ENCODE measurements around the gene PGM2L1.
A peak's percentile ranks its signal among the peaks of the same experiment; 100 is the strongest.

Gene PGM2L1

DNA sequence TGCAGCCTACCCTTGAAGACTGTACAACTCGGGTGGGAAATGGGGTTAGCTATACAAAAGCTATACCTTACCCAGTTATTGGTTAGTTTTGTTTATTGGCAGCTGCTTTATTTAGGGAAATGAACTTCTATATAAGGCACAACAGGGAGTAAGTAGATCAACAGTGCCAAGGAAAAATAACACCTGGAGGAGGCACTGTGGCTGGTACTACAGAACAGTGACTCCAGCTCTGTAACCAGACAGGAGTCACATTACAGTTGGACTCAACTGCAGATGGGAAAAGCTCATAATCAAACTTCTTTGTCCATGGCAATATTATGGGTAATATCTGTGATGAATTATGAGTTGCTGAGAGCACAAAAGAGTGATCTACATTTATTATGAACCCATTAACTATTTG is 100.7 kb downstream of the PGM2L1 start:
- no peaks in the 10 kb centered on the region for H3K9me3 ChIP-seq (ENCODE audit: control insufficient read depth, low read length)
- no peak overlapping the region for H3K27ac ChIP-seq (ENCODE audit: low read depth, low read length, severe bottlenecking)
- H3K36me3 ChIP-seq (ENCODE audit: control insufficient read depth, insufficient read depth, low read length): no peaks in the 10 kb centered on the region
- WGBS, 2 experiments (ENCODE audit: insufficient coverage in 2 of 2): no CpG with 5 or more reads among the region's 1 CpG
- no peak overlapping the region for H3K4me3 ChIP-seq (ENCODE audit: extremely low read depth, insufficient read depth, low read length, poor library complexity, severe bottlenecking)
- no peaks in the 10 kb centered on the region for H3K4me1 ChIP-seq (ENCODE audit: control insufficient read depth, insufficient read depth, low read length, poor library complexity, severe bottlenecking)

DNA sequence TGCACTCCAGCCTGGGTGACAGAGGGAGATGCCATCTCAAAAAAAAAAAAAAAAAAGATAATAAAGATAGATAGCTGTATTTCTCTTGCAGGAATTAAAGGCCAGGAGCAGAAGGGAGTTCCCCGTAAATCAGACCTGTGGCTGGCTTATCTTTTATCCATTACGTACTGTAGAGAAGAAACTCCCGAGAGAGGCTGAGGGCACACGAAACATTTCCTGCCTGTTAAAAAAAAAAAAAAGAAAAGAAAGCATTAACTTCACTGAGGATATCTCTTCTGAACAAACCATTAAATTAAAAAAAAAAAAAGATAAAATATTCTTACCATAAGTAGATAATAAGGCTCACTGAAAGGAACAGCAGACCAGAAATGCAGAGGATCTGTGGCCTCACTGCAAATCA is 109.3 kb downstream of the PGM2L1 start:
- no peaks in the 10 kb centered on the region for H3K36me3 ChIP-seq (ENCODE audit: control insufficient read depth, insufficient read depth, low read length)
- H3K27ac ChIP-seq (ENCODE audit: low read depth, low read length, severe bottlenecking): no peak overlapping the region
- peaks cover 4% of the 10 kb centered on the region for H3K4me1 ChIP-seq (ENCODE audit: control insufficient read depth, insufficient read depth, low read length, poor library complexity, severe bottlenecking)
- H3K9me3 ChIP-seq (ENCODE audit: control insufficient read depth, low read length): no peaks in the 10 kb centered on the region
- H3K4me3 ChIP-seq (ENCODE audit: extremely low read depth, insufficient read depth, low read length, poor library complexity, severe bottlenecking): no peak overlapping the region
- WGBS, 2 experiments (ENCODE audit: insufficient coverage in 2 of 2): 85 to 90% methylated on average over 2 to 4 of the region's 4 CpGs

DNA sequence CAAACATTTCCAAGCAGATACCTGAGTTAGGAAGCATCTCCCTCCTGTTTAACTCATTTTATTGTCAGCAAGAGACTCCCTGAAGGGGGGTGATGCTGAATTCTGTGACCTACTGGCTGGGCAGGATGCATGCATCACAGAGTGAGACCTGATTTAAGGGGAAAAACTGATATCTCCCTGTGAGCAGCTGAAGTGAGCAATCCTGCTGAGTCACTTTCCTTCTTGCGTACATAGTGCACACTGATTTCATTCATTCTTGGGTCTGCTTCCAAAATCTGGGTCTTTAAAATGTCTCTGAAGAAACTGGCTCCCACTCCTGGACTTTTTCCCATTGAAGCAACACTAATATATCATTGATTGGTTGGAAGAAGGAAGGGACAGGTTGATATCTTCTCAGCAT is 110.1 kb downstream of the PGM2L1 start:
- H3K4me3 ChIP-seq (ENCODE audit: extremely low read depth, insufficient read depth, low read length, poor library complexity, severe bottlenecking): no peak overlapping the region
- 70 to 89% methylated on average over 1 of the region's 1 CpG for WGBS, 2 experiments (ENCODE audit: insufficient coverage in 2 of 2)
- H3K36me3 ChIP-seq (ENCODE audit: control insufficient read depth, insufficient read depth, low read length): no peaks in the 10 kb centered on the region
- no peaks in the 10 kb centered on the region for H3K9me3 ChIP-seq (ENCODE audit: control insufficient read depth, low read length)
- peaks cover 4% of the 10 kb centered on the region for H3K4me1 ChIP-seq (ENCODE audit: control insufficient read depth, insufficient read depth, low read length, poor library complexity, severe bottlenecking)
- H3K27ac ChIP-seq (ENCODE audit: low read depth, low read length, severe bottlenecking): peak overlapping the region; percentile 45

DNA sequence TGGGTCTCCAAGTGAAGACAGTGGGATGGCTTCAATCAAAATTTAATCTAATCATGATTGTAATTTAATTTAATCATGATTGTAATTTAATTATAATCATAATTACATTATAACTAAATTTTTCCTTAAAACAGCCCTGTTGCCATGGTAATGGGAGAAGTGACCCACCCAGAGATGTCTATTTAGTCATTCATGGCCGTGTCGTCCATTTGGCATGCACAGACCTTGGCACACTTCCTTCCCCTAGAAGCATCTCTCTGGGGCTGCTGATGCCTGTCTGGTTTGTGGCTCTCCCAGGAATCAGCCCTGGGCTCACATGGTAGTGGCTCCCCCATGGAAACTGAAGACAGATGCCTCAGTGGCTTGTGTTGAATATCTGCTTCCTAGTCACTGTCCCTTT is 113.8 kb downstream of the PGM2L1 start:
- Histone ChIP-seq H3K27ac (ENCODE audit: low read depth, low read length, severe bottlenecking) (no peak overlapping the region), H3K4me1 (ENCODE audit: control insufficient read depth, insufficient read depth, low read length, poor library complexity, severe bottlenecking) (peaks cover 4% of the 10 kb centered on the region), H3K4me3 (ENCODE audit: extremely low read depth, insufficient read depth, low read length, poor library complexity, severe bottlenecking) (no peak overlapping the region), H3K9me3 (ENCODE audit: control insufficient read depth, low read length) (no peaks in the 10 kb centered on the region), H3K36me3 (ENCODE audit: control insufficient read depth, insufficient read depth, low read length) (no peaks in the 10 kb centered on the region)
- 96 to 100% methylated on average over 2 of the region's 2 CpGs for WGBS, 2 experiments (ENCODE audit: insufficient coverage in 2 of 2)

DNA sequence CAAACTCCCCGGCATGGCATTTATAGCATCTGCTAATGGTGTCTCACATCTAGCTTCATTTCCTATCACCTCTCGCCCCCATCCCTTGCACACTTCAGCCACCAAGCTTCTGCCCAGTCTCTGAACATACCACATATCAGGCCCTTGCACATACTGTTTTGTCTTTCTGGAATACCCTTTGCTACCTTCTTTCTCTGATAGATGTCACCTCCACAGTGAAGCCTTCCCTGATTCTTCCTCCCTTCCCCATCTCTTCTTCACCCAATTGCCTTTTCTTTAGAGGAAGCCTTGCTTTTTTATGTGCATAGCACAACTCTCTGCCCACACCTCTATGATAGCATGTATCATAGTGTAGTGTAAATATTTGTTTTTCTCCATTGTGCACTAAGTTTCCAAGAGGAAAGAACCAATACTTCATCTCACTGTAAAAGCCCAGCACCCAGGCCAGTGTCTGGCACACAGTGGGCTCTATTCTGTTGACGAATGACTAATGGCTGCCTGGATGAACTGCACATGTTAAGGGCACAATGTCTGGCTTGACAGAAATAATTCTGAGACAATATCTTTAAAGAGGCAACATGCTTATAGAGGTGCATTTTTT is 114.6 kb downstream of the PGM2L1 start:
- H3K36me3 ChIP-seq (ENCODE audit: control insufficient read depth, insufficient read depth, low read length): no peaks in the 10 kb centered on the region
- H3K4me1 ChIP-seq (ENCODE audit: control insufficient read depth, insufficient read depth, low read length, poor library complexity, severe bottlenecking): peaks cover 10% of the 10 kb centered on the region
- no peak overlapping the region for H3K27ac ChIP-seq (ENCODE audit: low read depth, low read length, severe bottlenecking)
- no peaks in the 10 kb centered on the region for H3K9me3 ChIP-seq (ENCODE audit: control insufficient read depth, low read length)
- 96 to 100% methylated on average over 3 of the region's 3 CpGs for WGBS, 2 experiments (ENCODE audit: insufficient coverage in 2 of 2)
- no peak overlapping the region for H3K4me3 ChIP-seq (ENCODE audit: extremely low read depth, insufficient read depth, low read length, poor library complexity, severe bottlenecking)

DNA sequence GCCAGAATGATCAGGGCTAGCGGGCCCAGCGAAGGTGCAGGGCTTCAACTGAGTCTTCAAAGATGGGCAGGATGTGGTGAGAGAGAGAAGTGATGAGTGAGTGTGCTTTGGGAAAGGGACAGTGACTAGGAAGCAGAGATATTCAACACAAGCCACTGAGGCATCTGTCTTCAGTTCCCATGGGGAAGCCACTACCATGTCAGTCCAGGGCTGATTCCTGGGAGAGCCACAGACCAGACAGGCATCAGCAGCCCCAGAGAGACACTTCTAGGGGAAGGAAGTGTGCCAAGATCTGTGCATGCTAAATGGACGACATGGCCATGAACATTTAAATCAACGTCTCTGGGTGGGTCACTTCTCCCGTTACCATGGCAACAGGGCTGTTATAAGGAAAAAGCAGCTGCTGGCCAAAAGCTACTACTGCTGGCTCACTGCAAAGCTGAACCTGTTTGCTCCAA is 115.3 kb downstream of the PGM2L1 start:
- no peaks in the 10 kb centered on the region for H3K9me3 ChIP-seq (ENCODE audit: control insufficient read depth, low read length)
- no peak overlapping the region for H3K27ac ChIP-seq (ENCODE audit: low read depth, low read length, severe bottlenecking)
- no peaks in the 10 kb centered on the region for H3K36me3 ChIP-seq (ENCODE audit: control insufficient read depth, insufficient read depth, low read length)
- WGBS, 2 experiments (ENCODE audit: insufficient coverage in 2 of 2): 75 to 78% methylated on average over 5 of the region's 5 CpGs
- peaks cover 13% of the 10 kb centered on the region for H3K4me1 ChIP-seq (ENCODE audit: control insufficient read depth, insufficient read depth, low read length, poor library complexity, severe bottlenecking)
- no peak overlapping the region for H3K4me3 ChIP-seq (ENCODE audit: extremely low read depth, insufficient read depth, low read length, poor library complexity, severe bottlenecking)

DNA sequence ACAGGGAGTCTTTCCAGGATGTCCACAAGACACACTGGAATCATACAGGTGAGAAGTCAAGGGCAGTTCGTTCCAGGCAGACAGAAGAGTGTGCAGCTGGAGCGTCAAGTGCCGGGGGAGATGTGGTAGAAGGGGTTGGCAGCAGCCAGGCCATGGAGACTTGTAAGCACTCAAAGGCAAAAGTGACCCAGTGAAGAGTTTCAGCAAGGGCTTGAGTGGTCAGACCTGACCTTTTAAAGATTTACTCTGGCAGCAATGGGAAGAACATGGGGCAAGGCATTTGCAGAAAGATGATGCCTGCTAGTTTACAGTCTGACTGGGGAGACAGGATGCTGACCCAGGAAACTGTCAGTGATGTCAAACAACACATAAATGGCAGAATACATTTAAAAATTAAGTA is 115.8 kb downstream of the PGM2L1 start:
- no peaks in the 10 kb centered on the region for H3K36me3 ChIP-seq (ENCODE audit: control insufficient read depth, insufficient read depth, low read length)
- 96 to 100% methylated on average over 2 to 3 of the region's 3 CpGs for WGBS, 2 experiments (ENCODE audit: insufficient coverage in 2 of 2)
- no peak overlapping the region for H3K27ac ChIP-seq (ENCODE audit: low read depth, low read length, severe bottlenecking)
- H3K4me1 ChIP-seq (ENCODE audit: control insufficient read depth, insufficient read depth, low read length, poor library complexity, severe bottlenecking): peaks cover 15% of the 10 kb centered on the region
- H3K4me3 ChIP-seq (ENCODE audit: extremely low read depth, insufficient read depth, low read length, poor library complexity, severe bottlenecking): no peak overlapping the region
- H3K9me3 ChIP-seq (ENCODE audit: control insufficient read depth, low read length): no peaks in the 10 kb centered on the region

DNA sequence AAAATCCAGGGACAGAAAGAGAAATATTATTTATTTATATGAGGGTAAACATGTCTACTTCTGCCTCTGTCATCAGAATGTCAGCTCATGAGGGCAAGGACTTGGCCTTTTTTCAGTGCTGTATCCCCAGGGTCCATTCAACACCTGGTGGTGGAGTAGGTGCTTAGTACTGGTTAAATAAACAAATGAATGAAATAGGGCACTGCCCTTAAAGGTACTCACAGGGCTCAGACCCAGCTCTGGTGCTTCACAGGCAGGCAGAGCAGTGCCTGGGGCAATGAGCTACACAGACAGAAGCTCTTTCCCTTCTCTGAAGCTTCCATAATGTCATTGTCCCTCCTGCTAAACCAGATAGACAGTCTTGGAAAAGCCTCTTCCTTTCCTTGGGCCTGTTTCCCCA is 117.7 kb downstream of the PGM2L1 start:
- Histone ChIP-seq H3K4me1 (ENCODE audit: control insufficient read depth, insufficient read depth, low read length, poor library complexity, severe bottlenecking) (peaks cover 24% of the 10 kb centered on the region), H3K4me3 (ENCODE audit: extremely low read depth, insufficient read depth, low read length, poor library complexity, severe bottlenecking) (no peak overlapping the region), H3K36me3 (ENCODE audit: control insufficient read depth, insufficient read depth, low read length) (no peaks in the 10 kb centered on the region), H3K27ac (ENCODE audit: low read depth, low read length, severe bottlenecking) (no peak overlapping the region), H3K9me3 (ENCODE audit: control insufficient read depth, low read length) (no peaks in the 10 kb centered on the region)
